GM21786 (cell line): ENCODE measurements around the gene LMX1B.

Experiments
- ATAC-seq: cut with Tn5 transposase; IDR thresholded peaks from one replicate; pipeline ENCODE4 v1.9.1; 2021; ENCODE audit not compliant: unreplicated experiment

The LMX1B gene

DNA sequence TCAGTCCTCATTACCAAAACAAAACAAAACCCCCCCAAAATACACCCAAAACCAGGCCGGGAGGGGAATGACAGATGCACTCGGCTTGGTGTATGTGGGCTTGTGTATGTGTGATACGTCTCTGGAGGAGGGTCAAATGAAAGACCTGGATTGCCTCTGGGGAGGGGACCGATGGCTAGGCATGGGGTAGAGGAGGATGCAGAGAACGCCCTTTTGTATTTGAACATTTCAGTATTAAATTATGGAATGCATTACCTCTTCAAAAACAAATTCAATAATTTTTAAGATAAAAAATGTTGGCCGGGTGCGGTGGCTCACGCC is 61.4 kb downstream of the LMX1B start:
- no peak for ATAC-seq

DNA sequence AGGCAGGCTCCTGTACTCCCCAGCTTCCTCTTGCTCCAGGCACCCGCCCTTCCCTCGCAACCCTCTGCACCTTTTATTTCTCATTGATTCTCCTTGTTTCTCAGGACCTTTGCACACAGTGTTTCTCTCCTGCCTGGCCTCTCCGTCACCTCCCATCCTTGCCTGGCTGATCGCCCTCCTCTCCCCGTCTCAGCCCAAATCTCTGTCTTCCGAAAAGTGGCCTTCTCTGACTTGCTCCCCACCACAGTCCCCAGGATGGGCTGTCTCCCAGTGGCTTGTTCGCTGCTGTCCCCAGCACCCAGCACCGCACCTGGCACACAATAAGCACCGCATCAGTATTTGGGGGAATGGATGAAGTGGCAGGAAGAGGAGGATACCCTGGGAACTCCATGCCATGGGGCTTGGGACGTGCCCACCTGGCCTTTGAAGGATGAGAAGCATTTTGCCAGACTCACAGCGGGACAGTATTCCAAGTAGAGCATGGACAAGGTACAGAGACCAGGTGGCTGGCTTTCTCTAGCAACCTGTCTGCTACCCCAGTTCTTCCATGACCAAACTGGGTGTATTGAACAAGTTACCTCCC is 62.5 kb downstream of the LMX1B start:
- ATAC-seq, result no peak

DNA sequence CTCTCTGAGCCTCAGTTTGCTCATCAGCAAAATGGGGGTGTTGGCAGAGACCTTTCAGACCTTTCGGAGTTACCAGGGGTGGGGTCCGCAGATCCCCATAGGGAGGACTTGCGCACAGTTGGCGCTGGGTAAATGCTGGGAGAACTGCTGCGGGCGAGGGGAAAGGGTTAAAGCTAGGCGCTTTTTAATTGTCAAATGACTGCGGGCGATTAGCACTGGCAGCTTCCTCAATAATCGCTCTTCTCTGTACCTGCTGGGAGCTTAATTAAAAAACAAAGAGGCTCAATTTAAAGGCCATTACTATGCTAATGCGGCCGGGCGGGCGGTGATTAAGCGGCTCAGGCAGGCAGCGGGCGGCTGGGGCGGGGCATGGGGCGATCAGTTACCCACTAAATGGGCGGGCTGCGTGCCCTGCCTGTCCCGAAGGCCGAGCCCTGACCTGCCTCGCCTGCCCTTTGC is 63.0 kb downstream of the LMX1B start:
- no peak for ATAC-seq

DNA sequence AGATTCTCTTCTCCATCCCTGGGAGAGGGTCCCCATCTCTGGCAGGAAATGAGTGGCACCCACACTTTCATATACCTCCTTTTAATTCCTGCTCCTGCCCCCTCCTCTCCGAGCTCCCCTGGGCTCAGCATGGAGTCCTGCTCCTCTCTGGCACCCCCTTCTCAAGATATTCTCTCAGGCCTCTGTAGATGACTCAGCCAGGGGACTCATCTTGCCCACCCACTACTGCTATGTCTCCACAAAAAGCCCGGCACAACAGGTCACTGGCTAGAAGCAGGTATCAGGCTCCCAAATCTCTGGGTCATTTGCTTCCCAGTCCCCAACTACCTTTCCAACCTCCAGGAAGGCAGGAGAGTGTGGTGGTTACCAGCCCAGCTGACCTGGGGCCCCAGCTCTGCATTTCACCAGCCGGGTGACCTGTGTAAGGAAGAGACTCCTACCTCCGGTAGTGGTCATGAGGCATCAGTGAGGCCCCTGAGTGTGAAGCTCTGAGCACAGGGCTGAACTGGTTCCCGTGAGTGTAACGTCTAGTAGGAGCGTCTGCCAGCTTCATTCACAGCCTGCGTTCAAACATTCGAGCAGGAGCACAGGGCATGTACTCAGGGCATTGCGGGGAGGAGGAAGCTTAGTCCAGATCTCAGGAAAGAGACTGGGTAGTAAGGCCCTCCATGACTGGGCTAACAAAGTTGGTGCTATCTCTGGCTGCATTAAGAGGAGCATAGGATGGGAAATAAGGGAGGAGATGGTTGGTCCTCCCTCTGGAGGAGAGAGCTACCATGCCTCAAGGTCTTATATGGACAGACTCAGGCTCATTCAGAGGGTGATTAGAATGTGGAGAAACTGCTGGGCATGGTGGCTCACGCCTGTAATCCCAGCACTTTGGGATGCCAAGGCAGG is 63.7 kb downstream of the LMX1B start:
- no peak for ATAC-seq

DNA sequence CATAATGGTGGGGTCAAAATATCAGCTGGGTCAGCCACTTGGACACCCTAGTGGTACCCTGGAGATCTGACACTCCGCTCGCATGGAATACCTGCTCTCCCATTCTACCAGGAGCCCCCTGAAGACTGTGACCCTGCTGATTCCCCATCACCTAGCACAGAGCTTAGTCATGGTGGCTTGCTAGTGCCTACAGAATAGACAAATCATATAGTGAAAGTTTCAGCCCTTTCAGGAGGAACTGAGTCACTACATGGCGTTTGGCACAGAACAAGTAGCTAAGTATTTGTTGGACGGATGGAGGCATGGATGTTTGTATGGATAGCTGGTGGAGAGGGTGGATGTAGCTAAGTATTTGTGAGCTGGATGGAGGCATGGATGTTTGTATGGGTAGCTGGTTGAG is 65.3 kb downstream of the LMX1B start:
- no peak for ATAC-seq

GRCh38 chr9:126681336-126681735 is 67.6 kb downstream of the LMX1B start:
- no peak for ATAC-seq

DNA sequence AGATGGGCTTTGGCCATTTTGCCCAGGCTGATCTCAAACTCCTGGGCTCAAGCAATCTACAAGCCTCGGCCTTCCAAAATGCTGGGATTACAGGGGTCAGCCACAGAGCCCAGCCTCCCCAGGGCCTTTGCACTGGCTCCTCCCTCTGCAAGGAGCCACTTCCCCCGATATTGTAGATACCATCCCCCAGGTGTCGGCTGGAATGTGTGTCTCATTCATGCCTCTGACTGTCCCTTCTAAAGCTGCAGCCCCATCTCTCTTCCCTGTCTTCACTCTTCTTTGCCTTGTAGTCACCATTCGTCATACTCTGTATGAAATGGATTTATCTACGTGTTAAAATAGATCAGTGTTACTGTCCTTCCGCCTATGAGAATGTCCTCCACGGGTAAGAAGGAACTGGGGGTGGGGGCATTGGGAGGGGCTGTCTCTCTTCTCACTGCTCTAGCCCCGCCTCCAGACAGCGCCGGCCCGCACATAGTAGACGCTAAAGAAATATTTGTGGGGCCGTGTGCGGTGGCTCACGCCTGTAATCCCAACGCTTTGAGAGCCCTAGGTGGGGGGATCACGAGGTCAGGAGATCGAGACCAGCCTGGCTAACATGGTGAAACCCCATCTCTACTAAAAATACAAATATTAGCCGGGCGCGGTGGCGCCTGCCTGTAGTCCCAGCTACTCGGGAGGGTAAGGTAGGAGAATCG is 68.5 kb downstream of the LMX1B start:
- no peak for ATAC-seq

DNA sequence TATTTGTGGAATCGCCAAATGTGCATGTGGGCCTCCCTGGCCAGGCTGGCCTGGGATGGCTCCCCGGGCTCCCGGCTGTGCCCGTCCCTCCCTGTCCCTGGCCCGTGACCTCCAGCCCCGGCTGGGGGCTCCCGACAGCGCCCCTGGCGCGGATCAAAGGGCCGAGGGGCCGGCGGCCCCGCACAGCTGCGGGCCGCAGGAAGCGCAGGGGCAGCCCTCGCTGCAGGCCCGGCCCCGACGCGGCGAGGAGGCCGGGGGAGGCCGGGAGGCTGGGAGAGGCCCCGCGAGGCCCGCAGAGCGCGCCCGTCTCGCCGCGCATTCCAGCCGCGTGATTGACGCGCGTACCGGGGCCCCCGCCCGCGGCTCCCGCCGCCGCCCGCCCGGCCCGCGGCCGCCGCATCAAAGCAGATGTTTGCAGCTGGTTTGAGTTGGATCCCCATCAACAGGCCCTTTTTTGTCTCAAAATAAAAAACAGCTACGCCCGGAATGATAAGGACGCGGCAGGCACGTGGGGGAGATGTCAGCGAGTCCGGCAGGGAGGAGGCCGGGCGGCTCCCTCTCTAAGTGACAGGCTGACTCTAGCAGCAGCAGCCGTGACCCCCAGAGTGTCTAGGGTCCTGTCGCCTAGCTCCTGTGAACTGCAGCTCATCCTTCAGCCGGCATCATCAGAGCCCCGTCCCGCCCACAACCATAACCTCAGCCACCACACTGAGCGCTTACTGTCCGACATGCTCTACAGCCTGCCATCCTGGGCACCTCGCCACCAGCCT is 69.4 kb downstream of the LMX1B start:
- ATAC-seq, result no peak

- ATAC-seq, result no peak
These were observed 69.9 kb downstream of the LMX1B start for GRCh38 chr9:126683698-126684044.

DNA sequence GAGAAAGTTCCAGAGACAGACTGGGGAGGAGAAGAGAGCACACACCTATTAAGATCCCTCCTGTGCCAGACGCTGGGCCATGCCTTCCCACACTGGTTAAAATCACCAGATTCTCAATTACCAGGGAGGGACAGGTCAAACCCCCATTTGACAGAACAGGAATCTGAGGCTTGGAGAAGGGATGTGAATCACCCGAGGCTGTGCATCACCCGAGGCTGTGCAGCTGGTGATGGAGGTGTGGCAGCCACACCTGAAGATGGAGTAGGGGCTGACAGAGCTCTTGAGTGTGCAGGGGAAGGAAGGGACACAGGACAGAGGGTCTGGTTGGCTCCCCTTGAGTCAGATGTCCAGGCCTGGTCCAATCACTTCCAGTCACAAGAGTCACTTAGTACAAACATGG is 70.6 kb downstream of the LMX1B start:
- no peak for ATAC-seq

DNA sequence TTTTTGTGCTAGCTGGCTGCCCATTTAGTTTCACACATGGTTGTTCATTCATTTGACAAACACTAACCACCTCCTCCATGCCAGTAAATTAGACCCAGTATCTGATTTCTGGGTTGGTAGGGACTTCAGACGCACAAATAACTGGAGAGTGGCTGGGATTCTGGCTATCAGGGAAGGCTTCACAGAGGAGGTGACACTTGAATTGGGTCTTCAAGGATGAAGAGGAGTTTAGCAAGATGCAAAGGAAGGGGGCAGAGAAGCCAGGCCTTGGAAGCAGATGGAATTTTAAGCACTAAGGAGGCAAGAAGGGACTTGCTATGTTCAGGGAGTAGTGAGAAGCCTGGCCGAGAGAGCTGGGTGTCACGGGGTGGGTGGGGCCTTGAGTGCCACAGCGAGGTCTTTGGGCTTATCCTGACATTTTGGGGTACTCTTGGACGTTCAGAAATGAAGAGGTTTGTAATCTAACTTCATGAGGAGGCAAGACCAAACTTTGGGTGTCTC is 71.3 kb downstream of the LMX1B start:
- no peak for ATAC-seq

GRCh38 chr9:126687930-126688461 is 74.3 kb downstream of the LMX1B start:
- no peak for ATAC-seq

GRCh38 chr9:126688617-126689016 is 74.9 kb downstream of the LMX1B start:
- no peak for ATAC-seq

- ATAC-seq, result no peak
These were observed 75.5 kb downstream of the LMX1B start for GRCh38 chr9:126689027-126689825.

DNA sequence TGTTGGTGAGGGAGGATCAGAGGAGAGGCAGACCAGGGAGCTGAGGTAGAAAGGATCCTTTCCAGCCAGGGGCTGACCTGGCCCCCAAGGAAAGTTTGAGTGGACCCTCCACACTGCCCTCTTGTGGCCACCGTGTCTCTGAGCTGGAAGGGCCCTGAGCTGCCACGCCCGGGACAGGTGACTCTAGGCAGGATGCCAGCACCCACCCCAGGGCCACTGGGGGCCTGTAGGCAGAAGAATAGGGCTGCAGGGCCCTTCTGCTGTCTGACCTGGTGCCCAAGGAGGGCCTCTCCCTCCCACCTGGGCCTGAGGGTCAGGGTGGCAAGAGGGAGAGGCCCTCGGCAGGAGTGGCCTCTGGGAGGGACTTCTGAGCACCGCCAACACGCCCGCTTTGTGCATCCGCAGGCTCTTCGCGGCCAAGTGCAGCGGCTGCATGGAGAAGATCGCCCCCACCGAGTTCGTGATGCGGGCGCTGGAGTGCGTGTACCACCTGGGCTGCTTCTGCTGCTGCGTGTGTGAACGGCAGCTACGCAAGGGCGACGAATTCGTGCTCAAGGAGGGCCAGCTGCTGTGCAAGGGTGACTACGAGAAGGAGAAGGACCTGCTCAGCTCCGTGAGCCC is 76.8 kb downstream of the LMX1B start:
- ATAC-seq, result no peak

DNA sequence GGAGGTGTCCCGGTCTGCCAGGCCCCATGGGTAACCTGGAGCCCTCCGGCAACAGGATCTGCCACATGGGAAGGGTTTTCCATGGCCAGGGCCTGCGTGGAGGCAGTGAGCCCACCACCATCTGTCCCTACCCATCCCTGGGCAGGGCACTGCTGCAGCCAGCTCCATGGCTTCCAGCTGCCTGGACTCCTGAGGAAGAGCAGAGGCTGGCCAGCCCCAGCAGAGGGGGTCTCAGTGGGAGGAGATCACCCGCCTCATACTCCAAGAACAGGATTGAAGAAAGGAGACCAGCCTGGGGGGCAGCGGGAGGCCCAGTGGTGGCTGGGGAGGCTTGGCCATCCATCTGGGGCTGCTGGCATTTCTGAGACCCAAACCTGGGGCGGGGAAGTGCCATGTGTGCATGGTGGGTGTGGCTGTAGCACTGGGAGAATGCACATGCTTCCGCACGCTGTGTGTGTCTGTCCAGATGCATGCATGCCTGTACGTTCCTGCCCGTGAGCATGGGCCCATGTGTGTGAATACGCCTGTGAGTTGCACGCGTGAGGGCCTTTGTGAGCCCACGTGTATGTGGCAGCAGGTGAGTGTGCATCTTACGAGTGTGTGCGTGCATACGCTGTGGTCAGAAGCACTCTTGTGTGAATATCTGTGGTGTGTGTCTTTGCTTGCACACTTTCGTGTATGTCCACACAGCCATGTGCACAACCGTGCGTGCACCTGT is 78.5 kb downstream of the LMX1B start:
- no peak for ATAC-seq

- no peak for ATAC-seq
These were observed 79.2 kb downstream of the LMX1B start for GRCh38 chr9:126692759-126693427.

DNA sequence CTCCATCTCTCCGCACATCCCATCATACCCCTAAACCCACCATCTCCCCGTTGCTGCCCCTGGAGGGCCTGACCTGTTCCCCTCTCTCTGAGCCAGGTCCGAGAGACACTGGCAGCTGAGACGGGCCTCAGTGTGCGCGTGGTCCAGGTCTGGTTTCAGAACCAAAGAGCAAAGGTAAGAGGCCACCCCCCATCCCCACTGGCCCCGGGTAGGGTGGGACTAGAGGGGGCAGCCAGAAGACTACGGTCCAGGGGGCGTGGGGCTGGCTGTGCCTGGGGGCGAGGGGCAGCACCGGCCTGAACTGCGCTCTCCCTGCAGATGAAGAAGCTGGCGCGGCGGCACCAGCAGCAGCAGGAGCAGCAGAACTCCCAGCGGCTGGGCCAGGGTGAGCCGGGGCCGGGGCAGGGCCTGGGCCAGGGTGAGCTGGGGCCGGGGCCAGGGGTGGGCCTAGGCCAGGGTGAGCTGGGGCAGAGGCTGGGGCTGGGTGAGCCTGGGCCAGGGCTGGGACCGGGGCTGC is 79.8 kb downstream of the LMX1B start:
- no peak for ATAC-seq
